Posterior cingulate gyrus (tissue), 11 donors: Measurements from ENCODE around the gene MYCBPAP.
"Not testable (repeated sequence)": the region's sequence is repeated elsewhere in the genome, so short reads cannot be mapped to it uniquely, and the experiment has no call there.

Source experiments
- DNase-seq, 10 donors: peaks; one replicate each; pipeline versions ENCODE4 v3.0.0 to v3.0.0-alpha.2; 2020 to 2021; ENCODE audit warnings: mixed read lengths in 3 of 10
- intact Hi-C: fragments of 100-400 bp; cut with DNase I; formaldehyde crosslinking; loops from one replicate; pipeline ENCODE4 v1.15.1; 2023

MYCBPAP gene

DNA sequence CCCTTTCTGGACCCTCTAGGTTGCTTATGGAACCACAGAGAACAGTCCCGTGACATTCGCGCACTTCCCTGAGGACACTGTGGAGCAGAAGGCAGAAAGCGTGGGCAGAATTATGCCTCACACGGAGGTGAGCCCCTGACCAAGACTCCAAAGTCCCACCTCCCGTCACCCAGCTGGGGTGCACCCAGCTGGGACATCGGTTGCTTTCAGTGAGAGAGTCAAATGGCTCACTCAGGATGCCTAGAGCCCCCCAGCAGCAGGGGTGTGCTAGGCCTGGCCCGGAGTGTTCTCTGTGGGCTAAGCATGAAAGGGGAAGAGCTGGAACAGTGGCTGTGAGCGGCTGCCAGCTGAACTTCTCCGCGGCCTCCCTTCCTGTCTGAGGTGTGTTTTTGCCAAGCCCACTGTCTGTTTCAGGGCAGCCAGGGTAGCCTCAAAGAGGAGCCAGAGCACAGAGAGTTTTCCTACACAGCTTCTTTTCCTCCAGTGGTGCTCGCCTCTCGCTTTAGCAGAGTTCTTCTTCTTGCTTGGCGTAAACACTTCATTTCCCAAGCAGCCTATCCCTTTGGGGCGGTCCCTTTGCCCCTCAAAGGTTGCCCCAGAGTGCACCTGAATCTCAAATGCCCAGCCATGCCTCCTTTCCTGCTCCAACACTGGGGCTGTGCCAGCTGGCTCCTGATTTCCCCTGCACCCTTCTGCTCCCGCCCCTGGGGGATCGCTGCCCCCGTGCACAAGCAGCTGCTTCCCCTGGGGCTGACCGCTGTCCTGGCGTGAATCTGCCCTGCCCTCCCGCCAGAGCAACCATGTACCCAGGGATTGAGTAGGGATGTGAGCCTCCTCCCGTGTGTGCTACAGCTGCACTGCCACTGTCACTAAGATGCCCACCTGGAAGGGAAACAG is 37.0 kb upstream of the MYCBPAP start:
- intact Hi-C loops, result no loop called here
- peak in 2 of 10 donors; percentile 37 to 51 for DNase-seq

DNA sequence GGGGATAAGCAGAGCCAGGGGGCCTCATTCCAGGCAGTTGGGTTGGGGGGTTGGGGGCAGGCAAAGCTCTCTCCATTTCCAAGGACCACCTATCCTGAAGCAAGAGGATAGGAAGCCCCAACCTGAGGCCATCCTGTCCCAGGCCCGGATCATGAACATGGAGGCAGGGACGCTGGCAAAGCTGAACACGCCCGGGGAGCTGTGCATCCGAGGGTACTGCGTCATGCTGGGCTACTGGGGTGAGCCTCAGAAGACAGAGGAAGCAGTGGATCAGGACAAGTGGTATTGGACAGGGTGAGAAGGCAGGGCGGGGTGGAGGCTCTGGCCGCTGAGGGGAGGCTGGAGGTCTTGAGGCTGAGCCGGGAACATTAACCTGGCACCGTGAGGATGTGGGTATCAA is 36.0 kb upstream of the MYCBPAP start:
- intact Hi-C loops, result no loop called here
- peak in 3 of 10 donors; percentile 22 to 64 (median 58) for DNase-seq

DNA sequence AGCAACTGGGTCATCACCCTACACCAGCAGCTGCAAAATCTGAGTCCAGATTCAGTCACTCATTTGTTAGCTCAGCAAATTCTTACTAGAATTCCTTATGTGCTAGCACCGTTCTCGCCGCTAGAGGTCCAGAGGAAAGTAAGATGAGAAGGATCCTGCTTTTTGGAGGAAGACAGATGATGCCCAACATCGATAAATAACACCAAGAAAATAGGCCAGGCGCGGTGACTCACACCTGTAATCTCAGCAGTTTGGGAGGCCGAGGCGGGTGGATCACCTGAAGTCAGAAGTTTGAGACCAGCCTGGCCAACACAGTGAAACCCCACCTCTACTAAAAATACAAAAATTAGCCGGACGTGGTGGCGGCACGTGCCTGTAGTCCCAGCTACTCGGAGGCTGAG is 35.5 kb upstream of the MYCBPAP start:
- intact Hi-C loops, result not testable (repeated sequence)
- DNase-seq, result peak in 5 of 10 donors; percentile 37 to 62 (median 57)

DNA sequence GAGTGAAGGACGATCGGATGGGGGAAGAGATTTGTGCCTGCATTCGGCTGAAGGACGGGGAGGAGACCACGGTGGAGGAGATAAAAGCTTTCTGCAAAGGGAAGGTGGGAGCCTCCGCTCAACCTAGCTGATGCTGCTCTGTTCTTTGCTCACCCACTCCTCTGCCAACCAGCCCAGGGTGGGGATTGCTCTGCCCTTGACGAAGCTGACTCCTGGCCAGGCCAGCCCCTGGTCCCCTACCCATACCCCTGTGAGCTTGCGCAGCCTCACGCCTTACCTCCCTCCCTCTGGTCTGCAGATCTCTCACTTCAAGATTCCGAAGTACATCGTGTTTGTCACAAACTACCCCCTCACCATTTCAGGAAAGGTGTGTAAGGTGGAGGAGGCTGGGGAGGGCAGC is 34.3 kb upstream of the MYCBPAP start:
- peak in 2 of 10 donors; percentile 7 to 64 for DNase-seq
- intact Hi-C loops, result no loop called here

DNA sequence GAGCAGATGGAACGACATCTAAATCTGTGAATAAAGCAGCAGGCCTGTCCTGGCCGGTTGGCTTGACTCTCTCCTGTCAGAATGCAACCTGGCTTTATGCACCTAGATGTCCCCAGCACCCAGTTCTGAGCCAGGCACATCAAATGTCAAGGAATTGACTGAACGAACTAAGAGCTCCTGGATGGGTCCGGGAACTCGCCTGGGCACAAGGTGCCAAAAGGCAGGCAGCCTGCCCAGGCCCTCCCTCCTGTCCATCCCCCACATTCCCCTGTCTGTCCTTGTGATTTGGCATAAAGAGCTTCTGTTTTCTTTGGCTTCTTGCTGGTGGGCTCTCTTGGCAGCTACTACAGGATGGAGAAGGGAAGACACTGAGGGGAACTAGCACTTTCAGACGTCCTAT is 33.7 kb upstream of the MYCBPAP start:
- intact Hi-C loops, result no loop called here
- peak in 2 of 10 donors; percentile 33 to 57 for DNase-seq

DNA sequence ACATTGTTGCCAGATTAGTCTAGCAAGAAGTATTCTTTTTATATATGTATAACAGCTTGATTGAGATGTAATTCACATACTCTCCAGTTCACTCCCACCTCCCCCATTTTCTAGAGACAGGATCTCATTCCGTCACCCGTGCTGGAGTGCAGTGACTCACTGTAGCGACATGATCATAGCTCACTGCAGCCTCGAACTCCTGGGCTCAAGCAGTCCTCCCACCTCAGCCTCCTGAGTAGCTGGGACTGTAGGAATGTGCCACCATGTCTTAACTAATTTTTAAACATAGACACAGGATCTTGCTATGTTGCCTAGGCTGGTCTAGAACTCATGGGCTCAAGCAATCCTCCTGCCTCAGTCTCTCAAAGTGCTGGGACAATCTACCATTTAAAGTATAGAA is 32.9 kb upstream of the MYCBPAP start:
- intact Hi-C loops, result no loop called here
- peak in 2 of 10 donors; percentile 4 to 29 for DNase-seq

DNA sequence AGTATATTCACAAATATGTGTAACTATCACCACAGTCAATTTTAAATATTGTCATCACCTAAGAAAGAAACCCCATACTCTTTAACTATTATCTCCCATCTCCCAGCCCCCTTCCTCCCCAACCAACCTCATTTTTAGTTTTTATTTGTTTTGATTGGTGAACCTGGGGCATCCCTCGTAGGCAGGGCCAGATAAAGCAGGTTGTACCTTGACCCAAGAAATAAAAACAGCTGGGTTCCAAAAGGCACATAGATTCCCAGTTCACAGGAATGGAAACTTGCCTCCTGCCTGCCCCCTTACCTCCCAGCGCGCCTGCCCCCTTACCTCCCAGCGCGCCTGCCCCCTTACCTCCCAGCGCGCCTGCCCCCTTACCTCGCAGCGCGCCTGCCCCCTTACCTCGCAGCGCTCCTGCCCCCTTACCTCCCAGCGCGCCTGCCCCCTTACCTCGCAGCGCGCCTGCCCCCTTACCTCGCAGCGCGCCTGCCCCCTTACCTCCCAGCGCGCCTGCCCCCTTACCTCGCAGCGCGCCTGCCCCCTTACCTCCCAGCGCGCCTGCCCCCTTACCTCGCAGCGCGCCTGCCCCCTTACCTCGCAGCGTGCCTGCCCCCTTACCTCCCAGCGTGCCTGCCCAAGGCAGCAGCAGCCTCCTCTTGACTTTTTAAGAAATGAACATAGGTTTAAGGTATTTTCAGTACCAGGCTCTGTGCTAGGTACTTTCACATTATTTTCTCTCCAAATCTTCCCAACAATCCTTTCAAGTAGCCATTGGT is 32.3 kb upstream of the MYCBPAP start:
- intact Hi-C loops, result not testable (repeated sequence)
- DNase-seq, result peak in 2 of 10 donors; percentile 4 to 40

DNA sequence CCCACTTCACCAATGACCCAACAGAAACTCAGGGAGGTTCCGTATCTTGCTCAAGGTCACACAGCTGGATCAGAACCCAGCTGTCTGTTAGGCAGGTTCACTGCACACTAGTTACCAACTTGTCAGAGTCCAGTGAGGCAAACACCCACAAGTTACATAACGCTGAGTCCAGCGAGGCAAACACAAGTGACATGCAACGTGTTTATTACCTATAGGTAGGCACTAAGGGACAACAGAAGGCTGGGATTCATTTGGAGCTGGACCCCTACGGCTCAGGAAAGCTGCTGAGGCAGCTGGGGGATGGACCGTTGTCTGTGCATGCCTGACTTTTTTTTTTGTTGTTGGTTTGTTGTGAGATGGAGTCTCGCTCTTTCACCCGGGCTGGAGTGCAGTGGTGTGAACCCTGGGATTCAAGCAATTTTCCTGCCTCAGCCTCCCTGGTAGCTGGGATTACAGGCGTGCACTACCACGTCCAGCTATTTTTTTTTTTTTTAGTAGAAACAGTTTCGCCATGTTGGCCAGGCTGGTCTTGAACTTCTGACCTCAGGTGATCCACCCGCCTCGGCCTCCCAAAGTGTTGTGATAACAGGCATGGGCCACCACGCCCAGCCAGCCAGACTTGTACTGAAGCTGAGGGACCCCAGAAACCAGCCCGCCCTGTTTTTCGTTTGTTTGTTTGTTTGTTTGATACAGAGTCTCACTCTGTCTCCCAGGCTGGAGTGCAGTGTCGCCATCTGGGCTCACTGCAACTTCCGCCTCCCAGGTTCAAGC is 31.5 kb upstream of the MYCBPAP start:
- intact Hi-C loops, result no loop called here

DNA sequence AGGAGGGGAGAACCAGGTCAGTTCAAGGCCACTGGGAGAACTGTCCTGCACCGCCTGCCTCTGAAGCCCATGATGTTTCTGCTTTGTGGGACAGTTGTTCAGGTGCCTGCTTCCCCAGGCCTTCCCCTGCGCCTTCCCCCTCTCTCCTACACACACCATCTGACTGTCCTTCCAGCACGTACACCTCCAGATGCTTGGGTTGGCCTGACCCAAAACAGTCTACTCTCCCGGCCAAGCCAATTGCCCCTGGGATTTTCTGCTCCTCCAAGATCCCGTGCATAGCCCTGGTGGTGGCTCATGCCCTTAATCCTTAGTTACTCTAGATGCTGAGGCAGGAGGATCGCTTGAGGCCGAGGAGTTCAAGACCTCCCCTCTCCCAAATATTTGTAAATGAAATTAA is 30.3 kb upstream of the MYCBPAP start:
- intact Hi-C loops, result loop anchor here (1.0 kb wide), 1 partner anchor 116 kb away; no protein-coding TSS in a partner anchor
- DNase-seq, result peak in 1 of 10 donors; percentile 56

More for the DNA sequence above, 31.5 kb upstream of the MYCBPAP start:
- DNase-seq, result peak in 2 of 10 donors; percentile 51 to 70

DNA sequence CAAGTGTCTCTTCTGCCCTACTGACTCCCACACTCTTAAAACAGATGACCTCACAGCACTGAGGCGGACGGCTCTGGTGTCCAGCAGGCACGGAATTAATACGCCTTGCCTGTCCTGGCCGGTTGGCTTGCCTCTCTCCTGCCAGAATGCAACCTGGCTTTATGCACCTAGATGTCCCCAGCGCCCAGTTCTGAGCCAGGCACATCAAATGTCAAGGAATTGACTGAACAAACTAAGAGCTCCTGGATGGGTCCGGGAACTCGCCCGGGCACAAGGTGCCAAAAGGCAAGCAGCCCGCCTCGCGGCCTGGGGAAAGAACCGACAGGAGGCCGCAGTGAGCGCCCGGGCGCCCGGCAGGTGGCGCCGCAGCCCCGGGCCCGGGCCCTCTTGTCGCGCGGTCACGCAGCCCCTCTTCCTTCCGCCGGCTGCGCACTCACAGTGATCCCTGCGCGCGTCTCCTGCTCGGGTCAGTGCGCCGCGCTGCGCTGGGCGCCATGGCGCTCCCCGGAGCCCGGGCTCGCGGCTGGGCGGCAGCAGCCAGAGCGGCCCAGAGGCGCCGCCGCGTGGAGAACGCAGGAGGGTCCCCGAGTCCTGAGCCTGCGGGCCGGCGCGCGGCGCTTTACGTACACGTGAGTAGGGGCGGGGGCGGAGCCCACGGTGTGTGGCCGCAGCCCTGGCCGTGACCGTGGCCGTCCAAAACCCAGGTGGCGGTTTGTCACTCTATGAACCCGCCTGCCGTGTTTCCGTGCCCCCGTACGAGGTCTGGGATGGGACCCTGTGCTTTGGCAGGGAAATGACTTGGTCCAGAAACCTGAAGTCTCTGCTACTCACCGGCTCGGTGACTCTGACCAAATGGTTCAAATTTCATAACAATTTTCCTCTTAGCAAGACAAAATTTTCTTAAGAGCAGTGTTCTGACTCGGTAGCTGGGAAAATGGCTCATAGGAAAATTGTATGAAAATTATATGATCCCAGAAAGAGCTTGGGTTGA is 29.6 kb upstream of the MYCBPAP start, which contains the start of gene RSAD1:
Gene RSAD1, plus strand, starts transcription at position 470 of the 991 bp plus-strand sequence. Its CDS starts 25 bp downstream, at position 495.
- intact Hi-C loops, result loop anchor here (1.0 kb wide), 1 partner anchor 116 kb away; no protein-coding TSS in a partner anchor
- DNase-seq, result peak; percentile 65 to 96 (median 82)

DNA sequence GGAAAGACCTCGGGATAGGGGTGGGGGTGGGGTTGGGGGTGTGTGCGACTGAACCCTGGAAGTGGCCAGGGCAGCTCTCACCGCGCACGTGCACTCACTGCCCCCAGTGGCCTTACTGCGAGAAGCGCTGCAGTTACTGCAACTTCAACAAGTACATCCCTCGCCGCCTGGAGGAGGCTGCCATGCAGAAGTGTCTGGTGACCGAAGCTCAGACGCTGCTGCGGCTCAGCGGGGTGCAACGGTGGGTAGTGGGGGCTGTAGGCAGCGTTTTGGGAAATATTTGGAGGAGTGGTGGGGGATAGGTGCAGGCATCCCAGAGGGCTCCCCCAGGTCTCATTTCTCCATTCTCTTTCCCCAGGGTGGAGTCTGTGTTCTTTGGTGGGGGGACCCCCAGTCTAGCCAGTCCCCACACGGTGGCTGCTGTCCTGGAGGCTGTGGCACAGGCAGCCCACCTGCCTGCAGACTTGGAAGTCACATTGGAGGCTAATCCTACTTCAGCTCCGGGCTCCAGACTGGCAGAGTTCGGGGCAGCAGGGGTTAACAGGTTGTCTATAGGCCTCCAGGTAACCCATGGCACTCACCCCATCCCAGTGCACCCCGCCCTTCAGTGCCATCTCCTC is 28.6 kb upstream of the MYCBPAP start:
- DNase-seq, result peak in 8 of 10 donors; percentile 28 to 92 (median 51)
- intact Hi-C loops, result loop anchor here (5.0 kb wide), 1 partner anchor 218 kb away; no protein-coding TSS in a partner anchor

DNA sequence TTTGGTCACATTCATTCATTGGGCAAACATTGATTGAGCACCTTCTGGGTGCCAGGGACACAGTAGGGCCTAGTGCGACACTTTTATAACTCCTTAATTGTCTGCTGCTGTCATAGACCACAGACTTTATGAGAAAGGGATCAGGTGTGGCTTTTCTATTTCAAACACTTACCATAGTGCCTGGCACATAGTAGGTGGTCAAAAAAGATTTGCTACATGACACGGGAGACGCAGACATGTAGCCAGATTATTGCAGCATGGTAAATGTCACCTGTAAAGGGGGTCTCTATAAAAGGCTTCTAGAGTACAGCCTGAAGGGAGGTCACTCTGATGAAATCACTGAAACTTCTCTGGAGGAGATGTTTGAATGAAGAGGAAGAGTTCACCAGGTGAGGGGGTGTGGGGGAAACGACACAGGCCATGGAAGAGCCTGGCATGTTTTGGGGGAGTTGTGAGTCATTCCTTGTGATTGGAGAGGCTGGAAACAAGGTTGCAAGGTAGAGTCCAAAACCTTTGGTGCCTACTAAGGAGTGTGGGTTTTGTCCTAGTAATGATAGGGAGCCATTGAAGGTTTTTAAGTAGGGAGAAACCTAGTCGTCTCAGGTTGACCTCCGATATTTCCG is 28.0 kb upstream of the MYCBPAP start:
- intact Hi-C loops, result loop anchor here (5.0 kb wide), 1 partner anchor 217 kb away; no protein-coding TSS in a partner anchor
- no peak for DNase-seq

DNA sequence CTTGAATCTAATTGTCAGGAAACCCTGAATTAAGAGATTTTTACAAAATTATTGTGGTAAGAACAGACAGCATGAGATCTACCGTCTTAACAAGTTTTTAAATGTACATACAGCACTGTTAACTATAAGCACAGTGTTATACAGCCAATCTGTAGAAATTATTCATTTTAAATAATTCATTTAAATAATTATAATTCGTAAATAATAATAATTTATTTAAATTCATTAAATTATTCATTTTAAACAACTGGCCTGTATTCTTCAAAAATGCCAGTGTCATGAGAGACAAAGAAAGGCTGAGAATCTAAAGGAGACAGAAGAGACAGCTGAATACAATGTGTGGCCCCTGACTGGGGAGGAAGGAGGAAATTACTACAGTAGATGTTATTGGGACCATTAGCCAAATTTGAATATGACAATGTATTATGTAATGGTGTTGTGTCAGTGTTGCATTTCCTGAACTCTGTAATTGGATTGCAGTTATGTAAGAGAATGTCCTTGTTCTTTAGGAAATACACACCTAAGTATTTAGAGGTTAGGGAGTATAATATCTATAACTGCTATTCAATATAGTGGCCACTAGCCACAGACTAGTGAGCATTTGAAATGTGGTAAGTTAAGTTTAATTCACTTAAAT is 27.3 kb upstream of the MYCBPAP start:
- intact Hi-C loops, result loop anchor here (5.0 kb wide), 1 partner anchor 216 kb away; no protein-coding TSS in a partner anchor

DNA sequence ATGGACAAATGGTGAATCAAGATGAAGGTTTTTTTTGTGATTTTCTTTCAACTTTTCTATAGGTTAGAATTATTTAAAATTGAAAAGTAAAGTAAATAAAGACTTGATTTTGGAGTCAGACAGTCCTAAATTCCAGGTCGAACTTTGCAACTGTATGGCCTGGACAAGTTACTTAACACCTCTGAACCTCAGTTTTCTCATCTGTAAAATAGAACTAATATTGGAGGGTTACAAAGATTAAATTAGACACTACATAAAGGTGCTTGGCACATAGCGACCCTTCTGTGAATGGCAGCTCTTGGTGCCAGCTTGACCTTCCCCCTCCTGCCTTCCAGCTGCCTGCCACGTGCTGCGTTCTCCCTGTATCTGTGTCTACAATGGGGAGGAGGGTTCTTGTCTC is 26.6 kb upstream of the MYCBPAP start:
- intact Hi-C loops, result loop anchor here (1.0 to 5.0 kb wide), 3 partner anchors 61 to 216 kb away; no protein-coding TSS in a partner anchor
- DNase-seq, result no peak

More for the DNA sequence above, 27.3 kb upstream of the MYCBPAP start:
- no peak for DNase-seq

DNA sequence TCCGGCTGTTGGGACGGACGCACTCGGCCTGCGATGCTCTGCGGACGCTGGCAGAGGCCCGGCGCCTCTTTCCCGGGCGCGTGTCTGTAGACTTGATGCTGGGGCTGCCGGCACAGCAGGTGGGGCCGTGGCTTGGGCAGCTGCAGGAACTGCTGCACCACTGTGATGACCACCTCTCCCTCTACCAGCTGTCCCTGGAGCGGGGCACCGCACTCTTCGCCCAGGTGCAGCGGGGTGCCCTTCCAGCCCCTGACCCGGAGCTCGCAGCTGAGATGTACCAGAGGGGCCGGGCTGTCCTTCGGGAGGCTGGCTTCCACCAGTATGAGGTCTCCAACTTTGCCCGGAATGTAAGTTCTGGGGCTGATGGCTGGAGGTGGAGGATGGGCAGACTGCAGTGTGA is 26.1 kb upstream of the MYCBPAP start:
- DNase-seq, result peak in 1 of 10 donors; percentile 85
- intact Hi-C loops, result loop anchor here (1.0 to 5.0 kb wide), 3 partner anchors 61 to 215 kb away; no protein-coding TSS in a partner anchor

DNA sequence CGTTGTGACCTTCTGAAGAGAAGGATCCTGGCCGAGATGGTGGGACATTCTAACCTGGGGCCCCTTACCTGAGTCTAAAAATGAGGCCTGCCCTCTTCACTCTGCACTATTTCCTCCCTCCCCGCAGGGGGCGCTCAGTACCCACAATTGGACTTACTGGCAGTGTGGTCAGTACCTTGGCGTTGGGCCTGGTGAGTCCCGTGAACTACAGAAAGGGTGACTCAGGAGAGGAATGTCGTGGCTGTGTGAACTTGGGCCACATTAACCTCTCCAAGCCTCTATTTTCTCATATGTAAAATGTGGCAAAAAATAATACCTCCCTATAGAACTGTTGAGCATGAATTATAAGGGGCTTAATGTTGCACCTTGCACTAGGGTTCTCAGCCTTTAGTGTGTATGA is 25.7 kb upstream of the MYCBPAP start:
- DNase-seq, result peak; percentile 81 to 98 (median 90)
- intact Hi-C loops, result loop anchor here (1.0 to 5.0 kb wide), 3 partner anchors 60 to 215 kb away; no protein-coding TSS in a partner anchor

DNA sequence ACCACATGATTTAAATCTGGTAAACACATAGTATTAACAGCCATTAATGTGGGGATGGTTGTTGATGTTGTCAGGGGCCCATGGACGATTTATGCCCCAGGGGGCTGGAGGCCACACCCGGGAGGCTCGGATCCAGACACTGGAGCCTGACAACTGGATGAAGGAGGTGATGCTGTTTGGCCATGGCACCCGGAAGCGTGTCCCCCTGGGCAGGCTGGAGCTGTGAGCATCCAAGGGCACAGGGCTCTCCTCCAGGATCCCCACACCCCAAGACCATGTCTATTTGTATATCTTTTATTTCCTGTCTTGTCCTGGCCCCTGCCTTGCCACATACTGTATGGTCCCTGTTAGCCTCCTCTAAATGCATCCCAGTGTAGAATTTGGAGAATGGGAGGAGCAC is 25.0 kb upstream of the MYCBPAP start:
- intact Hi-C loops, result loop anchor here (2.0 to 5.0 kb wide), 2 partner anchors 60 to 214 kb away; no protein-coding TSS in a partner anchor

More for the DNA sequence above, 25.0 kb upstream of the MYCBPAP start:
- DNase-seq, result peak in 2 of 10 donors; percentile 53 to 60
